ENCODE data around the gene DHX40.
"Not testable (repeated sequence)": the region's sequence is repeated elsewhere in the genome, so short reads cannot be mapped to it uniquely, and the experiment has no call there.

DHX40 gene

GRCh38 chr17:59561042-59561441 lies 4.4 kb upstream of the DHX40 start:
- DNase-seq, result no peak

GRCh38 chr17:59565959-59566324 lies 532 bp downstream of the DHX40 start:
- DNase-seq, result peak; percentile 37

- DNase-seq, result not testable (repeated sequence)
Measured at GRCh38 chr17:59569151-59569550, 3.7 kb downstream of the DHX40 start.

- no peak for DNase-seq
Measured at GRCh38 chr17:59572301-59572924, 7.0 kb downstream of the DHX40 start.

GRCh38 chr17:59584168-59584567 lies 18.8 kb downstream of the DHX40 start:
- not testable (repeated sequence) for DNase-seq

- no peak for DNase-seq
Measured at GRCh38 chr17:59600169-59600568, 34.8 kb downstream of the DHX40 start.

- no peak for DNase-seq
Measured at GRCh38 chr17:59601130-59601529, 35.7 kb downstream of the DHX40 start.

- DNase-seq, result no peak
Measured at GRCh38 chr17:59607061-59607460, 41.7 kb downstream of the DHX40 start.

GRCh38 chr17:59607817-59608403 lies 42.5 kb downstream of the DHX40 start:
- DNase-seq, result no peak

GRCh38 chr17:59611503-59611902 lies 46.1 kb downstream of the DHX40 start:
- no peak for DNase-seq

GRCh38 chr17:59616253-59616920 lies 51.0 kb downstream of the DHX40 start:
- no peak for DNase-seq

- no peak for DNase-seq
Measured at GRCh38 chr17:59617156-59617732, 51.8 kb downstream of the DHX40 start.

- no peak for DNase-seq
Measured at GRCh38 chr17:59619035-59619297, 53.6 kb downstream of the DHX40 start.

- peak; percentile 95 for DNase-seq
Measured at GRCh38 chr17:59619298-59620063, 54.1 kb downstream of the DHX40 start, which contains the start of gene CLTC. Gene CLTC, plus strand, starts transcription at chr17:59619895. Its CDS starts 237 bp downstream, at chr17:59620132.

GRCh38 chr17:59620064-59620359 lies 54.6 kb downstream of the DHX40 start:
- DNase-seq, result no peak

GRCh38 chr17:59620518-59621259 lies 55.3 kb downstream of the DHX40 start:
- no peak for DNase-seq

- DNase-seq, result no peak
Measured at GRCh38 chr17:59621771-59622170, 56.4 kb downstream of the DHX40 start.

GRCh38 chr17:59623151-59623550 lies 57.7 kb downstream of the DHX40 start:
- DNase-seq, result no peak

GRCh38 chr17:59626756-59627155 lies 61.3 kb downstream of the DHX40 start:
- no peak for DNase-seq

- DNase-seq, result no peak
Measured at GRCh38 chr17:59627274-59627673, 61.9 kb downstream of the DHX40 start.

GRCh38 chr17:59627770-59628171 lies 62.4 kb downstream of the DHX40 start:
- DNase-seq, result no peak

- no peak for DNase-seq
Measured at GRCh38 chr17:59629174-59629573, 63.8 kb downstream of the DHX40 start.

GRCh38 chr17:59631276-59631675 lies 65.9 kb downstream of the DHX40 start:
- no peak for DNase-seq
